Activated CD4-positive, alpha-beta T cell treated with anti-CD3 and anti-CD28 coated beads, Interleukin-2, amount 50 U/mL, for 4 hours (primary cell): ENCODE results near the gene RBPJ.

ENCODE experiments used
- DNase-seq, 2 experiments: peaks; one replicate each; pipeline ENCODE4 v3.0.0-alpha.2; 2020

Gene RBPJ

DNA sequence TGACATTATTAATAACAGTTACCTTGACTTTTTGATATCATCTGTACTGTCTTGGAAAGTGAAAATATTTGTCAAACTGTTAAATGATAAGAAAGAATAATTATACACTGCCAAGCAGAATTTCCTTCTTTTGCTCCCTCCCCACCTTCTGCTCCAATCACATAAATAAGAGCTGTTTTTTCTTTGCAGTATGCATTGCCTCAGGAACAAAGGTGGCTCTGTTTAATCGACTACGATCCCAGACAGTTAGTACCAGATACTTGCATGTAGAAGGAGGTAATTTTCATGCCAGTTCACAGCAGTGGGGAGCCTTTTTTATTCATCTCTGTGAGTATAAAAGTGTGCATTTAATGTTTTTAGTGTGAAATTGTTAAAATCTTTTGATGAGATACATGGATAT, 103.3 kb downstream of the RBPJ start:
- no peak for DNase-seq

DNA sequence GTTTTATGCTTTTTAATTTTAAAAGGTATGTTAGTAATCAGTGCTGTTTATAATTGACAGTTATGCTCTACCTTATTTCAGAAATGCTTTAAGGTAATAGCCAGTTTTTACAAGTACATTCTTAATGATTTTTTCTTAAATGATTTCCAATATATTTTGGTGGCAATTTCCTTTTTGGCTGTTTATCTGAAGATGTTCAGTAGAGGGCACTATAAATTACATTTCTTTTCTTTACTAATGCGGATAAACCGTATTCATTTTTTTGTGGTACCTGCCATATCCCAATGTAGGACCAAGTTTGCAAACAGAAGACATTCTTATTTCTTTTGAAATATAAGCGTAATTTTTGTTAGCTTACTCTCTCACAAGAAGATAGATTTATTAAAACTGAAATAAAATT, 104.0 kb downstream of the RBPJ start:
- no peak for DNase-seq

DNA sequence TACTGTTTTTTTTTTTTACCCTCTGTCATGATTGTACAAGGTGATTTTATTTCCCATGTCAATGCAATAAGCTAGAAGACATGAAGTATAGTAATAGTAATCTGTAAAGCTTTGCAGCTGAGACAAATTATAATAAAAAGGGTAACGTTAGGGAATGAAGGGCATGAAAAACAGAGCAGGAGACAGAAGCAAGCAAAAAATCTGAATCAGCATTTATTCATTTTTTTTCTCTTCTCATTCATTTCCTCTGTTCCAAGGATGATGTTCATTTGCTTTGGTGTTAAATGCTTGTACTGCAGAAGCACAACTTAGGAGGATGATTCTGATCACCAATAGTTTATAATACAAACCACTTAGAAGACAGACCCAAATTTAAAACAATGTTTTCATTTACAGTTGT, 105.1 kb downstream of the RBPJ start:
- no peak for DNase-seq

GRCh38 chr4:26426892-26427291, 106.1 kb downstream of the RBPJ start:
- DNase-seq: no peak

DNA sequence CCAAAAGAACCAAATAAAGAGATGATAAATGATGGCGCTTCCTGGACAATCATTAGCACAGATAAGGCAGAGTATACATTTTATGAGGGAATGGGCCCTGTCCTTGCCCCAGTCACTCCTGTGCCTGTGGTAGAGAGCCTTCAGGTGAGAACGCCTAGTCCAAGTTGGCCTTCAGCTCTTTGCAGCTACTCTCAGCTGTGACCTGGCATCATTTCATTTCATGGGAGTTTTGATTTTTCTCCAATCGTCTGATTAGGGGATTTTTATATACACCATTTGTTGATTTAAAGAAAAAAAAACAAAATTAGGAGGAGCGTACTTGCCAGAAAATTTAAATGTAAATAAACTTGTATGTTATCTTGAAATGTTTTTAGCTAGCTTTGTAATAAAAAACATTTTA, 109.1 kb downstream of the RBPJ start:
- DNase-seq: no peak

DNA sequence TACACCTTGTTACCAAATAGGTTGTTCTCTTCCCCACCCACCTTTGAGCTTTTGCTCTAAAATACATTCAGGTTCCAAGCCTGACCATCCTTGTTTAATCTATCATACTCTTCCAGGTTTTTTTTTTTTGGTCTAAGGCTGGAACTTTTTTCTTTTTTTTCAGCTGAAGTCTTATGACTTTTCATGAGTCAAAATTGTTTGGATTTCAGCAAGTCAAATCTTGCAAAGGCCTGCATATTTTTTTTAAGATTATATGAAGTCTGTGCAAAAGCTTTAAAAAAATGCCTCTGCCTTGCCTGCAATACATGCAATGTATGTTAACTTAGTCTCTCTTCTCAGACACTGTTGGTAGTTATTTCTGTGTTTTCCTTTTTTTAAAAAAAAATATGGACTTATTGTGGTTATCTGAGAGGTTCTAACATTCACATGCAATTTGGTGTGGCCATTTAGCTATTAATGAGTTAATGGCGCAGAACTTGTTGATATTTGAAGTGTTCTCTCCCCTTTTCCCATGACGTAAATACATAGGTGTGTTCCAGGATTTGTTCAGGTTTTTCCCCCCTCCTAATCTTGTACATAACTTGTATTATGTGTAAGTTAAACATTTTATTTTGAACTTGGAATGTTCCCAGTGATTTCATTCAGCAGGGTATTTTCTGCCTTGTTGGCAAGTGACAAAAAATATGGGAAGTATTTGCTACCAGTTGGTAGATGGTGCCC, 110.8 kb downstream of the RBPJ start:
- no peak for DNase-seq

DNA sequence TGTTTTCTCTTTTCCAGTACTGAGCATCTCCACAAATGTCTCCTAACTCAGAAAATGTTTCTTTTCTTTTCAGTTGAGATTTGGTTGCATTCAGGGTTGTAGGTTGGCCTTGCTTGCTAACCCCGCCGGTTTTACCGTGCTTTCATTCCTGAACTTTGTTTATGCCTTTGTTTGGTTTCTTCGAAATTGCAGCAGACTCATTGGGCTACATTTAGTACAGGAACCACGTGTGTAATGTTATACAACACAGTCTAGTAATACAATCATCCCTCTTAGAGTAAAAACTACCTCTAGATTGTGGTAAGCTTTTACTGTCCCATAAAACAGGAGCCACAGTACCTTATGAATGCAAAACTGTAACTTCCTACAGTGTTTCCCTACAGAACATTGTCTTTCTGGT, 111.6 kb downstream of the RBPJ start:
- no peak for DNase-seq

DNA sequence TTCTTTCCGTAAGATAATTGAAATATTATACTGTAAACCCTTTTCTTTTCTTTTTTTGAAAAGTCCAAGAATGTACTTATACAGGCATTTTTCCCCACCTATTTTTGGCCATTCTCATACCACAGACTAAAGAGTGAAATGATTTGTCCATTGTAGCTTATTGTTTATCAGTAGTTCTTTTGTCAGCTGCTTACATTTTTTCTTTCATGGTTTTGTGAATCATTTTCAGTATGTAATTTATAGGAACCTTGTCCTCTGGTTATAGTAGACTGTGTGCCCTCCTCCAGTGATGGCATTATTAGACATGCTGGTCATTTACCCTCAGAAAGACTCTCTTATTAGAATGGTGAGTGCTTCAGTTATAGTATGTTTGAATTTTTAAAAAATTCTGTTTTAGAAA, 112.7 kb downstream of the RBPJ start:
- DNase-seq: no peak

GRCh38 chr4:26434030-26434639, 113.3 kb downstream of the RBPJ start:
- no peak for DNase-seq

- DNase-seq: no peak
Observed at GRCh38 chr4:26441102-26441501, 120.3 kb downstream of the RBPJ start.

GRCh38 chr4:26441771-26442170, 121.0 kb downstream of the RBPJ start:
- no peak for DNase-seq

DNA sequence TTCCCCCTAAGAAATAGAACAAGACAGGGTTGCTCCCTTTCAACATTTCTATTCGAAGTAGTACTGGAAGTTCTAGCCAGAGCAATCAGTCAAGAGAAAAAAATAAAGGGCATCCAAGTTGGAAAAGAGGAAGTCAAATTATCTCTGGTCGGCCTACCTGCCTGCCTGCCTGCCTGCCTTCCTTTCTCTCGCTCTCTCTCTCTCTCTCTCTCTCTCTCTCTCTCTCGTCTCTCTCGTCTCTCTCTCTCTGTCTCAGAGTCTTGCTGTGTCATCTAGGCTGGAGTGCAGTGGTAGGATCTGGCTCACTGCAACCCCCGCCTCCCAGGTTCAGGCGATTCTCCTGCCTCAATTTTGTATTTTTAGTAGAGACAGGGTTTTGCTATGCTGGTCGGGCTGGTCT, 126.6 kb downstream of the RBPJ start:
- DNase-seq: no peak

GRCh38 chr4:26450418-26450817, 129.6 kb downstream of the RBPJ start:
- no peak for DNase-seq

GRCh38 chr4:26451597-26451996, 130.8 kb downstream of the RBPJ start:
- no peak for DNase-seq

- no peak for DNase-seq
Observed at GRCh38 chr4:26452565-26453531, 132.0 kb downstream of the RBPJ start.

- DNase-seq: no peak
Observed at GRCh38 chr4:26454961-26455360, 134.1 kb downstream of the RBPJ start.

GRCh38 chr4:26455571-26455970, 134.8 kb downstream of the RBPJ start:
- DNase-seq: no peak

GRCh38 chr4:26457412-26457811, 136.6 kb downstream of the RBPJ start:
- no peak for DNase-seq

DNA sequence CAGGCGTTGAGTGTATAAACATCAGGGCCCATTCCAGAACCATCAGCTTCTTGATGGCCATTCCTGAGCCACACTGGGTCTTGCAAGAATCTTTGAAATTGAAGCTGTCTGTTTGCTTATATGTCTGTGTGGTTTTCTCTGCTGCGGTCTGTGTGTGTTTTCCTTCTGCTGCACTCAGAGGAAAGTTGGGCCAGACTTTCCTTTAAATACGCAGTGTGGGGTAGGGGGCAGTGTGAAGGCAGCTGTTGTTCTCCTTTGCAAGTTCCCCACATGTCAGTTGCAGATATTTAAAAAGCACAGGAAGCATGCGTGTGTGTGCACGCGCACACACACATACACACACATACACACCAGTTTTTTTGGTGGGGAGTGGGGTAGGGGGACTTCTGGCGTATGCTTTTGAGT, 137.3 kb downstream of the RBPJ start:
- no peak for DNase-seq

GRCh38 chr4:26459054-26459755, 138.4 kb downstream of the RBPJ start:
- no peak for DNase-seq

- DNase-seq: no peak
Observed at GRCh38 chr4:26459756-26460530, 139.1 kb downstream of the RBPJ start.

GRCh38 chr4:26462874-26463273, 142.1 kb downstream of the RBPJ start:
- no peak for DNase-seq
